H9 (cell line): ENCODE measurements around the gene DCDC1. TPM values are rescaled to one million over a fixed set of nuclear protein-coding genes. Genes with fewer than 3 reads are reported as not detected.

Experiments used
- DNase-seq: peaks from one replicate; pipeline ENCODE4 v3.0.0-alpha.2; 2017
- H2AFZ ChIP-seq: one replicate; pipeline ENCODE4 v1.6.1; 2013; ENCODE audit warnings: mild to moderate bottlenecking, low read length, control low read depth, moderate library complexity
- H2AK5ac ChIP-seq: 2 replicates; pipeline ENCODE4 v1.6.1; 2013; ENCODE audit warnings: low read length, control low read depth, mixed read lengths; ENCODE audit not compliant: insufficient read length
- H2BK120ac ChIP-seq: one replicate; pipeline ENCODE4 v1.6.1; 2013; ENCODE audit warnings: low read depth, mild to moderate bottlenecking, low read length, control low read depth, inconsistent platforms; ENCODE audit not compliant: poor library complexity, severe bottlenecking
- H2BK12ac ChIP-seq: 2 replicates; pipeline ENCODE4 v1.6.1; 2013; ENCODE audit warnings: low read length, control low read depth, mixed read lengths, low read depth; ENCODE audit not compliant: insufficient read length
- H2BK15ac ChIP-seq: 2 replicates; pipeline ENCODE4 v1.6.1; 2013; ENCODE audit warnings: low read depth, low read length, control low read depth
- H2BK20ac ChIP-seq: one replicate; pipeline ENCODE4 v1.6.1; 2013; ENCODE audit warnings: low read depth, mild to moderate bottlenecking, low read length, control low read depth, inconsistent platforms; ENCODE audit not compliant: poor library complexity, severe bottlenecking
- H2BK5ac ChIP-seq: 2 replicates; pipeline ENCODE4 v1.6.1; 2013; ENCODE audit warnings: low read length, control low read depth, mixed read lengths; ENCODE audit not compliant: insufficient read length
- H3K14ac ChIP-seq: 2 replicates; pipeline ENCODE4 v1.6.1; 2013; ENCODE audit warnings: low read length, control low read depth; ENCODE audit not compliant: insufficient read depth
- H3K18ac ChIP-seq: 2 replicates; pipeline ENCODE4 v1.6.1; 2013; ENCODE audit warnings: low read depth, mild to moderate bottlenecking, mixed read lengths, low read length, control low read depth; ENCODE audit not compliant: insufficient read length
- H3K23ac ChIP-seq: 2 replicates; pipeline ENCODE4 v1.6.1; 2013; ENCODE audit warnings: low read length, control low read depth, mixed read lengths, low read depth; ENCODE audit not compliant: insufficient read length
- H3K23me2 ChIP-seq: 2 replicates; pipeline ENCODE4 v1.6.1; 2013; ENCODE audit warnings: low read depth, mild to moderate bottlenecking, mixed read lengths, low read length, control low read depth; ENCODE audit not compliant: insufficient read length, poor library complexity, severe bottlenecking
- H3K27ac ChIP-seq: 2 replicates; pipeline ENCODE4 v1.5.1; 2013; ENCODE audit warnings: low read length, control low read depth, mixed read lengths, low read depth; ENCODE audit not compliant: insufficient read length
- H3K27me3 ChIP-seq: 2 replicates; pipeline ENCODE4 v1.6.1; 2013; ENCODE audit warnings: low read length, control low read depth, inconsistent platforms; ENCODE audit not compliant: insufficient read depth
- H3K4ac ChIP-seq: 2 replicates; pipeline ENCODE4 v1.6.1; 2013; ENCODE audit warnings: low read depth, mild to moderate bottlenecking, control low read depth, inconsistent platforms, low read length, moderate library complexity
- H3K4me1 ChIP-seq: 2 replicates; pipeline ENCODE4 v1.6.1; 2013; ENCODE audit warnings: low read length, control low read depth, inconsistent platforms; ENCODE audit not compliant: insufficient read depth
- H3K4me2 ChIP-seq: 2 replicates; pipeline ENCODE4 v1.6.1; 2013; ENCODE audit warnings: low read length, control low read depth, mixed read lengths; ENCODE audit not compliant: insufficient read length, insufficient read depth
- H3K56ac ChIP-seq: 2 replicates; pipeline ENCODE4 v1.6.1; 2013; ENCODE audit warnings: low read depth, mild to moderate bottlenecking, mixed read lengths, low read length, control low read depth; ENCODE audit not compliant: insufficient read length
- H3K79me1 ChIP-seq: 2 replicates; pipeline ENCODE4 v1.6.1; 2013; ENCODE audit warnings: low read depth, mild to moderate bottlenecking, moderate library complexity, low read length, control low read depth, inconsistent platforms; ENCODE audit not compliant: insufficient read depth, poor library complexity, severe bottlenecking
- H3K79me2 ChIP-seq: 2 replicates; pipeline ENCODE4 v1.6.1; 2013; ENCODE audit warnings: low read length, control low read depth, inconsistent platforms; ENCODE audit not compliant: insufficient read depth
- H3K9ac ChIP-seq: 2 replicates; pipeline ENCODE4 v1.6.1; 2013; ENCODE audit warnings: low read length, control low read depth, mixed read lengths; ENCODE audit not compliant: insufficient read length; ENCODE audit errors: extremely low read depth
- H3K9me3 ChIP-seq: one replicate; pipeline ENCODE4 v1.6.1; 2013; ENCODE audit warnings: low read depth, low read length, inconsistent platforms; ENCODE audit not compliant: control insufficient read depth
- H3T11ph ChIP-seq: one replicate; pipeline ENCODE4 v1.6.1; 2013; ENCODE audit warnings: mild to moderate bottlenecking, low read length, control low read depth, inconsistent platforms
- H4K20me1 ChIP-seq: one replicate; pipeline ENCODE4 v1.6.1; 2013; ENCODE audit not compliant: control insufficient read depth, insufficient read length, insufficient read depth
- H4K5ac ChIP-seq: 2 replicates; pipeline ENCODE4 v1.6.1; 2013; ENCODE audit warnings: low read depth, mild to moderate bottlenecking, mixed read lengths, low read length, control low read depth; ENCODE audit not compliant: insufficient read length
- H4K8ac ChIP-seq: replicated peaks from 2 replicates; pipeline ENCODE4 v1.6.1; 2013; ENCODE audit warnings: low read length, control low read depth, mixed read lengths, low read depth; ENCODE audit not compliant: insufficient read length
- H4K91ac ChIP-seq: 2 replicates; pipeline ENCODE4 v1.6.1; 2013; ENCODE audit warnings: low read depth, mild to moderate bottlenecking, moderate library complexity, mixed read lengths, low read length, control low read depth; ENCODE audit not compliant: insufficient read length
- H3K27ac Mint-ChIP-seq, 3 experiments: 2 replicates in 2 of 3; 3 replicates in 1 of 3; pipeline ENCODE4 v1.8.0; 2020 to 2021; ENCODE audit warnings: mixed read lengths in 3 of 3, mild to moderate bottlenecking in 1 of 3, moderate library complexity in 1 of 3
- H3K27me3 Mint-ChIP-seq: 2 replicates; pipeline ENCODE4 v1.8.0; 2021; ENCODE audit warnings: low read depth, mild to moderate bottlenecking, moderate library complexity, mixed read lengths
- H3K36me3 Mint-ChIP-seq, 3 experiments: 2 replicates in 2 of 3; 3 replicates in 1 of 3; pipeline ENCODE4 v1.8.0; 2020 to 2021; ENCODE audit warnings: low read depth in 3 of 3, mixed read lengths in 3 of 3; ENCODE audit not compliant: insufficient read depth in 1 of 3
- H3K4me1 Mint-ChIP-seq, 2 experiments: 2 replicates each; pipeline ENCODE4 v1.8.0; 2020; ENCODE audit warnings: mixed read lengths in 2 of 2
- H3K4me3 Mint-ChIP-seq, 2 experiments: 2 replicates in 1 of 2; 3 replicates in 1 of 2; pipeline ENCODE4 v1.8.0; 2020 to 2021; ENCODE audit warnings: mild to moderate bottlenecking in 2 of 2, mixed read lengths in 2 of 2, moderate library complexity in 1 of 2
- H3K9me3 Mint-ChIP-seq, 2 experiments: 2 replicates in 1 of 2; 3 replicates in 1 of 2; pipeline ENCODE4 v1.8.0; 2020; ENCODE audit warnings: mild to moderate bottlenecking in 2 of 2, mixed read lengths in 2 of 2, moderate library complexity in 1 of 2
- WGBS: extraction: QIAGEN DNeasy Blood & Tissue Kit; methylation state at CpG from one replicate; pipeline ENCODE4 v1.1.7; 2013; ENCODE audit warnings: missing lambda C conversion rate, low lambda C conversion rate, mixed read lengths; ENCODE audit not compliant: insufficient read length; ENCODE audit errors: extremely low coverage; 5-methylcytosine and 5-hydroxymethylcytosine counted together
- total RNA-seq: library from RNA; stranded (reverse); gene quantifications from 2 replicates; pipeline ENCODE4 v1.2.1, GENCODE V29; 2021
- TF ChIP-seq, protein P1 (sequence below): fragments of 200-600 bp; sonication (generic); conservative IDR thresholded peaks from 3 replicates; pipeline ENCODE4 v1.8.0; 2021; ENCODE audit warnings: antibody characterized with exemption, mild to moderate bottlenecking

DCDC1 gene
- total RNA-seq, 1 experiment from 2014 or later = 0.09 TPM

DNA sequence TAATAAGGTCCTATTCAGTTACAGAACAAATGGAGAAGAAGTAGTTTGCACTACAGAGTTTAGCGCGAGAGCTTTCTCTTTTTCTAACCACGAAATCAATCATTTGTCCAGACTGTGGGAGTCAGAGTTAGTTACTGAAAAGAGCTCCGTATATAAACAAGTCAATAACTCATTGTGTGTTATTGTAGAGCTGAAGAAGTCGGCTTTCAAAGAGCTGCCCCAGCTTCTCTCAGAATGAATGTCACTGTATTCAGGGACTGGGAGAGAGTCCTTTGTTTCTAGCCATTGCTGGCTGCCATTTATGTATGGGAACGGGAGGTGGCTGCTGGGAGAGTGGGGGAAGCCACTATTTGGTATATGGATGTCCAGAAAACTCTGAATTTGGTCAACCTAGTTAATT lies 227.8 kb downstream of the DCDC1 start:
- Histone ChIP-seq H2BK5ac (no peak overlapping the region), H3K4me2 (no peak overlapping the region), H2BK12ac (no peak overlapping the region), H2BK20ac (no peak overlapping the region), H3K27me3 (no peaks in the 10 kb centered on the region), H4K5ac (no peak overlapping the region), H3K14ac (no peak overlapping the region), H2AK5ac (no peak overlapping the region), H3K18ac (no peak overlapping the region), H4K91ac (no peak overlapping the region), H3K23me2 (no peaks in the 10 kb centered on the region), H3T11ph (no peak overlapping the region), H3K4ac (no peak overlapping the region), H3K4me1 (peaks cover 4% of the 10 kb centered on the region; the same call in 1 of the 2 replicates), H3K79me1 (no peaks in the 10 kb centered on the region), H2BK15ac (no peak overlapping the region), H3K27ac (no peak overlapping the region), H3K9ac (no peak overlapping the region), H4K8ac (no peak overlapping the region), H4K20me1 (no peaks in the 10 kb centered on the region), H3K79me2 (no peaks in the 10 kb centered on the region), H2AFZ (no peak overlapping the region), H3K23ac (no peak overlapping the region), H2BK120ac (no peak overlapping the region), H3K56ac (no peak overlapping the region), H3K9me3 (no peaks in the 10 kb centered on the region)
- H3K4me1 Mint-ChIP-seq = peaks cover 10 to 20% of the 10 kb centered on the region in 2 experiments
- no CpG with 5 or more reads among the region's 6 CpGs for WGBS
- no peak for DNase-seq
- peak overlapping the region in 1 of 3 experiments; percentile 49; a peak in 1 of 7 replicates for H3K27ac Mint-ChIP-seq
- TF ChIP-seq, protein P1, sequence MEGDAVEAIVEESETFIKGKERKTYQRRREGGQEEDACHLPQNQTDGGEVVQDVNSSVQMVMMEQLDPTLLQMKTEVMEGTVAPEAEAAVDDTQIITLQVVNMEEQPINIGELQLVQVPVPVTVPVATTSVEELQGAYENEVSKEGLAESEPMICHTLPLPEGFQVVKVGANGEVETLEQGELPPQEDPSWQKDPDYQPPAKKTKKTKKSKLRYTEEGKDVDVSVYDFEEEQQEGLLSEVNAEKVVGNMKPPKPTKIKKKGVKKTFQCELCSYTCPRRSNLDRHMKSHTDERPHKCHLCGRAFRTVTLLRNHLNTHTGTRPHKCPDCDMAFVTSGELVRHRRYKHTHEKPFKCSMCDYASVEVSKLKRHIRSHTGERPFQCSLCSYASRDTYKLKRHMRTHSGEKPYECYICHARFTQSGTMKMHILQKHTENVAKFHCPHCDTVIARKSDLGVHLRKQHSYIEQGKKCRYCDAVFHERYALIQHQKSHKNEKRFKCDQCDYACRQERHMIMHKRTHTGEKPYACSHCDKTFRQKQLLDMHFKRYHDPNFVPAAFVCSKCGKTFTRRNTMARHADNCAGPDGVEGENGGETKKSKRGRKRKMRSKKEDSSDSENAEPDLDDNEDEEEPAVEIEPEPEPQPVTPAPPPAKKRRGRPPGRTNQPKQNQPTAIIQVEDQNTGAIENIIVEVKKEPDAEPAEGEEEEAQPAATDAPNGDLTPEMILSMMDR = no peak
- no peak overlapping the region for H3K4me3 Mint-ChIP-seq
- no peaks in the 10 kb centered on the region for H3K9me3 Mint-ChIP-seq
- H3K27me3 Mint-ChIP-seq = no peaks in the 10 kb centered on the region
- no peaks in the 10 kb centered on the region for H3K36me3 Mint-ChIP-seq
